IPS-11a (cell line): ENCODE data around the gene NTF3.

ENCODE experiments used
- H3K4me3 ChIP-seq: one replicate; pipeline ENCODE4 v1.5.1; 2013; ENCODE audit warnings: low read depth, low read length, control low read depth

NTF3 gene

GRCh38 chr12:5509557-5509956 lies 77.6 kb downstream of the NTF3 start:
- H3K4me3 ChIP-seq, result no peak overlapping the region

GRCh38 chr12:5510251-5510805 lies 78.4 kb downstream of the NTF3 start:
- no peak overlapping the region for H3K4me3 ChIP-seq

GRCh38 chr12:5511256-5511643 lies 79.3 kb downstream of the NTF3 start:
- H3K4me3 ChIP-seq, result no peak overlapping the region

GRCh38 chr12:5511644-5512600 lies 80.0 kb downstream of the NTF3 start:
- no peak overlapping the region for H3K4me3 ChIP-seq

- no peak overlapping the region for H3K4me3 ChIP-seq
Measured at GRCh38 chr12:5512601-5512970, 80.7 kb downstream of the NTF3 start.

GRCh38 chr12:5513406-5513805 lies 81.5 kb downstream of the NTF3 start:
- H3K4me3 ChIP-seq, result no peak overlapping the region

GRCh38 chr12:5514016-5514415 lies 82.1 kb downstream of the NTF3 start:
- no peak overlapping the region for H3K4me3 ChIP-seq

GRCh38 chr12:5514545-5514944 lies 82.6 kb downstream of the NTF3 start:
- no peak overlapping the region for H3K4me3 ChIP-seq

- H3K4me3 ChIP-seq, result no peak overlapping the region
Measured at GRCh38 chr12:5515458-5515857, 83.5 kb downstream of the NTF3 start.

GRCh38 chr12:5516371-5517241 lies 84.7 kb downstream of the NTF3 start:
- no peak overlapping the region for H3K4me3 ChIP-seq

- no peak overlapping the region for H3K4me3 ChIP-seq
Measured at GRCh38 chr12:5518584-5519365, 86.9 kb downstream of the NTF3 start.

- no peak overlapping the region for H3K4me3 ChIP-seq
Measured at GRCh38 chr12:5520037-5520436, 88.1 kb downstream of the NTF3 start.

GRCh38 chr12:5520831-5521230 lies 88.9 kb downstream of the NTF3 start:
- H3K4me3 ChIP-seq, result no peak overlapping the region

- no peak overlapping the region for H3K4me3 ChIP-seq
Measured at GRCh38 chr12:5521456-5522325, 89.8 kb downstream of the NTF3 start.

- no peak overlapping the region for H3K4me3 ChIP-seq
Measured at GRCh38 chr12:5522432-5523335, 90.8 kb downstream of the NTF3 start.

- no peak overlapping the region for H3K4me3 ChIP-seq
Measured at GRCh38 chr12:5523396-5524115, 91.6 kb downstream of the NTF3 start.

- H3K4me3 ChIP-seq, result no peak overlapping the region
Measured at GRCh38 chr12:5524116-5524768, 92.3 kb downstream of the NTF3 start.
